Suprapubic skin (tissue), 4 donors: ENCODE measurements around the gene EHMT2. TPM values are rescaled to one million over a fixed set of nuclear protein-coding genes. Genes with fewer than 3 reads are reported as not detected.
"Not testable (repeated sequence)": the region's sequence is repeated elsewhere in the genome, so short reads cannot be mapped to it uniquely, and the experiment has no call there.

Experiments used
- DNase-seq, 2 donors: peaks; one replicate each; pipeline ENCODE4 v3.0.0-alpha.2; 2019; ENCODE audit warnings: low spot score in 2 of 2
- H3K27ac ChIP-seq: fragments of 200-600 bp; sonication (generic); one replicate; pipeline ENCODE4 v1.5.1; 2019
- H3K27me3 ChIP-seq: fragments of 200-600 bp; sonication (generic); one replicate; pipeline ENCODE4 v1.5.1; 2019
- H3K36me3 ChIP-seq: fragments of 200-600 bp; sonication (generic); one replicate; pipeline ENCODE4 v1.5.1; 2019
- H3K4me1 ChIP-seq: fragments of 200-600 bp; sonication (generic); one replicate; pipeline ENCODE4 v1.5.1; 2019
- H3K4me3 ChIP-seq: fragments of 200-600 bp; sonication (generic); one replicate; pipeline ENCODE4 v1.5.1; 2019; ENCODE audit warnings: mild to moderate bottlenecking
- H3K9me3 ChIP-seq: fragments of 200-600 bp; sonication (generic); one replicate; pipeline ENCODE4 v1.5.1; 2019
- CTCF ChIP-seq, 2 donors: fragments of 200-600 bp in 1 of 2; fragments of 450-650 bp in 1 of 2; sonication (generic) in 1 of 2; IDR thresholded peaks; one replicate each; pipeline ENCODE4 v1.5.1; 2016 to 2019; ENCODE audit warnings: antibody characterized with exemption in 2 of 2, mild to moderate bottlenecking in 1 of 2, moderate library complexity in 1 of 2
- EP300 ChIP-seq: sonication (generic); formaldehyde crosslinking; IDR thresholded peaks from one replicate; pipeline ENCODE4 v1.6.1; 2017; ENCODE audit warnings: antibody characterized with exemption
- POLR2A ChIP-seq, 2 donors: fragments of 450-650 bp; IDR thresholded peaks; one replicate each; pipeline ENCODE4 v1.6.1; 2017; ENCODE audit warnings: antibody characterized with exemption in 2 of 2, mild to moderate bottlenecking in 2 of 2, moderate library complexity in 2 of 2
- POLR2AphosphoS5 ChIP-seq, 3 donors: sonication (generic); formaldehyde crosslinking; IDR thresholded peaks; one replicate each; pipeline ENCODE4 v1.6.1; 2017; ENCODE audit warnings: antibody characterized with exemption in 3 of 3
- WGBS: methylation state at CpG from one replicate; pipeline ENCODE4 v1.1.5; 2018; 5-methylcytosine and 5-hydroxymethylcytosine counted together
- total RNA-seq, 4 donors: library from RNA; depleted of rRNA; stranded (reverse); fragments of >200 nt; gene quantifications; one replicate each; pipeline ENCODE4 v1.1.0, GENCODE V29; 2016

Gene EHMT2
- total RNA-seq, 4 donors from 2014 or later, result 38.7 to 48.9 (median 42.9) TPM

GRCh38 chr6:31851485-31851832, 46.0 kb downstream of the EHMT2 start:
- no peak overlapping the region for H3K27ac ChIP-seq
- H3K36me3 ChIP-seq, result no peaks in the 10 kb centered on the region
- no peaks in the 10 kb centered on the region for H3K4me1 ChIP-seq
- H3K27me3 ChIP-seq, result no peaks in the 10 kb centered on the region
- H3K9me3 ChIP-seq, result no peaks in the 10 kb centered on the region
- TF ChIP-seq EP300 (no peak), POLR2A (IDR thresholded peaks at IDR 0.05) (no peak), POLR2AphosphoS5 (IDR thresholded peaks at IDR 0.05) (no peak), CTCF (IDR thresholded peaks at IDR 0.05) (no peak)
- no peak for DNase-seq
- WGBS, result 79% methylated on average over 2 of the region's 2 CpGs
- no peak overlapping the region for H3K4me3 ChIP-seq

GRCh38 chr6:31850765-31851484, 46.6 kb downstream of the EHMT2 start:
- TF ChIP-seq EP300 (no peak), POLR2AphosphoS5 (IDR thresholded peaks at IDR 0.05) (no peak), POLR2A (IDR thresholded peaks at IDR 0.05) (no peak), CTCF (IDR thresholded peaks at IDR 0.05) (no peak)

GRCh38 chr6:31847276-31847978, 50.1 kb downstream of the EHMT2 start:
- WGBS, result 73% methylated on average over 2 of the region's 2 CpGs

More at GRCh38 chr6:31850765-31851484, 46.6 kb downstream of the EHMT2 start:
- Histone ChIP-seq H3K36me3 (no peaks in the 10 kb centered on the region), H3K27ac (no peak overlapping the region), H3K27me3 (no peaks in the 10 kb centered on the region), H3K9me3 (no peaks in the 10 kb centered on the region), H3K4me3 (no peak overlapping the region), H3K4me1 (no peaks in the 10 kb centered on the region)
- WGBS, result 86% methylated on average over 2 of the region's 2 CpGs
- DNase-seq, result no peak

GRCh38 chr6:31844507-31844906, 53.0 kb downstream of the EHMT2 start:
- Histone ChIP-seq H3K4me1 (no peaks in the 10 kb centered on the region), H3K9me3 (no peaks in the 10 kb centered on the region), H3K4me3 (no peak overlapping the region), H3K27me3 (no peaks in the 10 kb centered on the region), H3K36me3 (peaks cover 16% of the 10 kb centered on the region), H3K27ac (no peak overlapping the region)
- no peak for DNase-seq
- TF ChIP-seq EP300 (no peak), POLR2AphosphoS5 (IDR thresholded peaks at IDR 0.05) (no peak), POLR2A (IDR thresholded peaks at IDR 0.05) (no peak), CTCF (IDR thresholded peaks at IDR 0.05) (no peak)
- WGBS, result 98% methylated on average over 3 of the region's 3 CpGs

More at GRCh38 chr6:31847276-31847978, 50.1 kb downstream of the EHMT2 start:
- Histone ChIP-seq H3K27ac (no peak overlapping the region), H3K27me3 (no peaks in the 10 kb centered on the region), H3K4me1 (no peaks in the 10 kb centered on the region), H3K36me3 (no peaks in the 10 kb centered on the region), H3K9me3 (no peaks in the 10 kb centered on the region), H3K4me3 (no peak overlapping the region)
- no peak for DNase-seq
- no peak for TF ChIP-seq EP300

- Histone ChIP-seq H3K27ac (no peak overlapping the region), H3K4me3 (no peak overlapping the region), H3K9me3 (no peaks in the 10 kb centered on the region), H3K27me3 (no peaks in the 10 kb centered on the region), H3K4me1 (peaks cover 18% of the 10 kb centered on the region), H3K36me3 (peaks cover 40% of the 10 kb centered on the region)
- WGBS, result 73% methylated on average over 9 of the region's 9 CpGs
- no peak for TF ChIP-seq EP300
- TF ChIP-seq CTCF (IDR thresholded peaks at IDR 0.05), result no peak
- no peak for TF ChIP-seq POLR2AphosphoS5 (IDR thresholded peaks at IDR 0.05)
- no peak for TF ChIP-seq POLR2A (IDR thresholded peaks at IDR 0.05)
- no peak for DNase-seq
Measured at GRCh38 chr6:31842053-31842452, 55.4 kb downstream of the EHMT2 start.

- not testable (repeated sequence) for H3K27ac ChIP-seq, H3K27me3 ChIP-seq, H3K9me3 ChIP-seq, DNase-seq, H3K4me3 ChIP-seq
- peaks cover 41% of the 10 kb centered on the region for H3K36me3 ChIP-seq
- H3K4me1 ChIP-seq, result peaks cover 38% of the 10 kb centered on the region
- WGBS, result 82% methylated on average over 8 of the region's 8 CpGs
Measured at GRCh38 chr6:31839779-31840126, 57.7 kb downstream of the EHMT2 start.
